GM12874 (cell line): ENCODE measurements around the gene CACNA2D3.

ENCODE experiments used
- TF ChIP-seq, protein P1 (sequence below): IDR thresholded peaks from 2 replicates; pipeline ENCODE4 v1.5.1; 2011; ENCODE audit warnings: low read depth, mild to moderate bottlenecking, control low read depth, low read length, moderate library complexity; ENCODE audit not compliant: insufficient read depth

CACNA2D3 gene

DNA sequence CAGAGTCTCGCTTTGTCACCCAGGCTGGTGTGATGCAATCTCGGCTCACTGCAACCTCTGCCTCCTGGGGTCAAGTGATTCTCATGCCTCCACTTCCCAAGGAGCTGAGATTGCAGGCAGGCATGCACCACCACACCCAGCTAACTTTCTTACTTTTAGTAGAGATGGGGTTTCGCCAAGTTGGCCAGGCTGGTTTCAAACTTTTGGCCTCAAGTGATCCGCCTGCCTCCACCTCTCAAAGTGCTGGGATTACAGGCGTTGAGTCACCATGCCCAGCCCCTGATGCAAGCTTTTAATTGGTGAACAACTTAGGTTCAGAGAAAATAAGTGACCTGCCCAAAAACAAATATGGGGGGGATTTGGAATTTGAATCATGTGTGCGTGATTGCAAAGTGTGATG, 559.4 kb downstream of the CACNA2D3 start:
- TF ChIP-seq, protein P1, sequence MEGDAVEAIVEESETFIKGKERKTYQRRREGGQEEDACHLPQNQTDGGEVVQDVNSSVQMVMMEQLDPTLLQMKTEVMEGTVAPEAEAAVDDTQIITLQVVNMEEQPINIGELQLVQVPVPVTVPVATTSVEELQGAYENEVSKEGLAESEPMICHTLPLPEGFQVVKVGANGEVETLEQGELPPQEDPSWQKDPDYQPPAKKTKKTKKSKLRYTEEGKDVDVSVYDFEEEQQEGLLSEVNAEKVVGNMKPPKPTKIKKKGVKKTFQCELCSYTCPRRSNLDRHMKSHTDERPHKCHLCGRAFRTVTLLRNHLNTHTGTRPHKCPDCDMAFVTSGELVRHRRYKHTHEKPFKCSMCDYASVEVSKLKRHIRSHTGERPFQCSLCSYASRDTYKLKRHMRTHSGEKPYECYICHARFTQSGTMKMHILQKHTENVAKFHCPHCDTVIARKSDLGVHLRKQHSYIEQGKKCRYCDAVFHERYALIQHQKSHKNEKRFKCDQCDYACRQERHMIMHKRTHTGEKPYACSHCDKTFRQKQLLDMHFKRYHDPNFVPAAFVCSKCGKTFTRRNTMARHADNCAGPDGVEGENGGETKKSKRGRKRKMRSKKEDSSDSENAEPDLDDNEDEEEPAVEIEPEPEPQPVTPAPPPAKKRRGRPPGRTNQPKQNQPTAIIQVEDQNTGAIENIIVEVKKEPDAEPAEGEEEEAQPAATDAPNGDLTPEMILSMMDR: no peak

DNA sequence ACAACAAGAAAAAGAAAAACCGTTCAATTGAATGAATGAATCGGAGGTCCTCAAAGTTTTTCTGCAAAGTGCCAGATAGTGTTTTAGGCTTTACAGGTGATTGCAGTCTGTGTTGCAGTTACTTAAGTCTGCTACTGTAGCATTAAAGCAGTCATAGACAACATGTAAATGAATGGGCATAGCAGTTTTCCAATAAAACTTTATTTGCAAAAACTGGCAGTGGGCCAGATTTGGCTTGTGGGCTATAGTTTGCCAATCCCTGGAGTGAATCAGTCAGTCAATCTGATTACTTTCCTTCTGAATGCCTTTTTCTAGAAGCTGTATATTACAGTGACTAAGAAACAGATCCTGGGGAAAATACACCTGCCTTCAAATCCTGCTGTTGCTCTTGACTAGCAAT, 562.9 kb downstream of the CACNA2D3 start:
- TF ChIP-seq, protein P1: no peak

DNA sequence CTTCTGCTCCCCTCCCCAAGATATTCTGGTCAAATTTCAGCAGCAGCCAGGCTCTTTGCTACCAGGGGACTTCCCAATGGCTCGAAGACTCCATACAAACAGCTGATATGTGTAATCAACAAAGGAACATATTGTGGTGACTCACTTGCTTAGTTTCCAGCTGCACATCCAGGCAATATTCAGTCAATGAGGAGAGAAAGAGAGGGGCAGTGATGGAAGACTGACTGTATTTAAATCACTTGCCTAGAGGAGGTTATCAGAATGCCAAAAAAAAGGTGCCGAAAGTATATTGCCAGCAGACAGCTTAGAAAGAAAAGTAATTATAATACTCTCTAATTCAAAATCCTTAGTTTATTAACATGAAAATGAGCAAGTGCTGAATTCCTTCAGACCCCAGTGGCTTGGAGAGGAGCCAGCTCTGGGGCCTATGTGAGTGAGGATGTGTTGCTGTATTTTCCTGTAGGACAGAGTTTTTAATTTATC, 569.0 kb downstream of the CACNA2D3 start:
- TF ChIP-seq, protein P1: no peak

DNA sequence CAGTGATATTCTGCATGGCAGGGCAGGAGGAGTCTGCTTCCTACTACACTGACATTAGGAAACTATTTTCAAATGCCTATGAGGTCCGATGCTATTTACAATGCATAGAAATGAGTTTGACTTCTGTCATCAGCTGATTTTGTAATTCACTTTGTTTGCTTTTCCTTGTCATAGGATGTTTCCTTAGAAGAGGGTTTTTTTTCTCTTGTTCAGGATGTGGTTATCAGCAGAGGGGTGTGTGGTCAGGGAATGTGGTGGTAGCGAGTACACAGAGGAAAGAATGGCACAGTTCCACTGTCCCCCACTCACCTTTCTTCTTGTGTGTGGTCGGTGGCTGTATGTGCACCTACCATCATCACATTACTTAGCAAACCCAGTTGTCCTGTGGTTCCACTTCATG, 574.0 kb downstream of the CACNA2D3 start:
- TF ChIP-seq, protein P1: no peak

DNA sequence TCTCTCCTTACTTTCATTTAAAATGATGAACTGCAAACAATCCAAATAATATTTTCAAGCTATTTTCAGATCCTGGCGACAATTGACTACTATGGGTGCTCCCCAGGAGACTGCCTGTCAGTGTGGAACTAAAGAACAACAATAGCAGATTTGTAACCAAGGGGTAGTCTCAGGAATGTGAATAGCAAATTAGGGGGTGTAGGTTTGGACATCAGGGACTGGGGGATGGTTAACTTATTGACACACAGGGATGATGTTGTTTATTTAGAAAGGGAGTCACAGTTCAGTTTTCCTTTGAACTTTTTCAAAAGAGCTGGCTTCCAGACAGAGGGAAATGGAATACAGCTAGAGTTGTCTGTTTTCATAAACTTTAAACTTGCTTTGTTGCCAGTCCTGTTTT, 575.7 kb downstream of the CACNA2D3 start:
- TF ChIP-seq, protein P1: no peak

DNA sequence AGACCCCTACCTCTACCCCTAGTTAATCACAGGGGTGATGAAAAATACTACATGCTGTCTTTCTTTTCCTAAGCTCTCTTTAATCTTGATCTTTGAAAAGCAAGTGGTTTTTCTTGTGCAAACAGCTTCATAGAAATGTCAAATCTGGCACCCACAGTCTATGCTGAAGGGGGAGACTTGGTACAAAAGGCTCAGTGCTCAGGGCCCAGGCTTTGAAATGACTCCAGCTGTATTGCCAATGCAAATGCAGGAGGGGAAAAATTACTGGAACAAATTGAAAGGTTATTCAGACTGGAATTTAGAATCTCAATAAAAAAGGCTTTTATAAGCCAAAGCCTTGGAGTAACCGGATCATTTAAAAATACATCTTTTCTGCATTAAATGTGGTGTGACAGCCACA, 581.6 kb downstream of the CACNA2D3 start:
- TF ChIP-seq, protein P1: no peak

DNA sequence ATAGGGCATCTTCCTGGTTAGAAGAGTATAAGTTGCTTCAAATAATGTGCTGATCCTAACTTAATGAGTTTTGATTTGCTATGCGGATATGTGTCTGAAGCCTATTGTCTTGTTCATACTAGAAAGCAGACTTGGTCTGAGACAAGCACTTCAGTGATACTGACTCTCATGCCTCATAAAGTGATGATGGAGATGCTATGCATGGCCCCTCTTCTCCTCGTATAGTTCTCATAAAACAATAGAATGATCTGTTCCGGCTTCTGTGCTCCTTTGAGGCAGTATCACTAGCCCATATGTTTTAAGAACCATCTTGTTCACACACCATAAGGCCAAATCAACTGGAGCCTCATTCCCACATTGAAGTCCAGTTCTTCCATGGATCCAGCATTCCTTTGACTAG, 583.4 kb downstream of the CACNA2D3 start:
- TF ChIP-seq, protein P1: no peak
